ENCODE measurements around the gene BRSK2. TPM values are rescaled to one million over a fixed set of nuclear protein-coding genes. Genes with fewer than 3 reads are reported as not detected.
"Not testable (repeated sequence)": the region's sequence is repeated elsewhere in the genome, so short reads cannot be mapped to it uniquely, and the experiment has no call there.

The BRSK2 gene
- total RNA-seq, 1 donor from 2014 or later: 2.2 TPM

DNA sequence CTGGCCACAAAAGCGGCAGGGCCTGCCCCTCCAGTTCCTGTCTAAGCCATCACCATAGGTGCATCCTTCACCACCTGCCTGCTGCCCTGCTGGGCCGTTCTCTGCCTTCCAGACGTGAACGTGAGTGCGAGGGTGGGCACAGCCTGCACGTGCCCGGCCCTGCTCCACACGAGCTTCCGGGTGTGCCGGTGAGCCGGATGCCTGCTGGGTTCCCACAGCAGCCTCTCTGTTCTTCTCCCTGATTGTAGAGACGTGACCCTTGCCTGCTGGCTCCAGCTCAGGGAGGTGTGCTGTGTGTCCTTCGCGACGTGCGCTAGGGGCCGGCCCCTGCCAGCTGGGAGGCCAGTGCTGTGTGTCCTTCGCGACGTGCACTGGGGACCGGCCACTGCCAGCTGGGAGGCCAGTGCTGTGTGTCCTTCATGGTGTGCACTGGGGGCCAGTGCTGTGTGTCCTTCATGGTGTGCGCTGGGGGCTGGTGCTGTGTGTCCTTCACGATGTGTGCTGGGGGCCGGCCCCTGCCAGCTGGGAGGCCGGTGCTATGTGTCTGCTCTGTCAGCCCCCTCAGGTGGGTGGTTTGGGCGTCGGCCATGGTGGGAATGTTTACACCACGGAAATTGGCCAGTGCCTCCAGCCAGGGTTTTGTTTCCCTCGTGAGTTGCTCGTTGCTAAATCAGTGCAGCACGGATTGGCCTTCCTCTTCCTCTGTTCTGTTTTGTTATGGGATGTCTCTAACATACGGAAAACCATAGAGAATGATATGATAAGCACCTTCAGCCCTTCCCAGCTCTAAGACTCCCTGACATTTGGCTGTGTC, 35.4 kb upstream of the BRSK2 start:
- no peak for DNase-seq (ENCODE audit: low spot score)

DNA sequence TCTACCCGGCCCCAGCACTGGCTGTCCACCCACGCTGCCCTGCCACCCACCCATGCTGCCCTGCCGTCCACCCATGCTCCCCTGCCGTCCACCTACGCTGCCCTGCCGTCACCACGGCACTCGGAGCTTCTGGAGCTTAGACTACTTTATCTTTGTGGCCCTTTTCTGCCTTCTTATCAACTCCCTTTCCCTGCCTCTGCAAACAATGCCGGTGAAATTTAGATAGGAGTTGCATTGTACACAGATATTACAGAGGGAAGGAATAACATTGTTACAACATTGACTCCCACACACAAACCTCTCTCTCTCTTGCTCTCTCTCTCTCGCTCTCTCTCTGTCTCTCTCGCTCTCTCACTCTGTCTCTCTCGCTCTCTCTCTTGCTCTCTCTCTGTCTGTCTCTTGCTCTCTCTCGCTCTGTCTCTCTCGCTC, 33.7 kb upstream of the BRSK2 start:
- DNase-seq (ENCODE audit: low spot score): no peak

DNA sequence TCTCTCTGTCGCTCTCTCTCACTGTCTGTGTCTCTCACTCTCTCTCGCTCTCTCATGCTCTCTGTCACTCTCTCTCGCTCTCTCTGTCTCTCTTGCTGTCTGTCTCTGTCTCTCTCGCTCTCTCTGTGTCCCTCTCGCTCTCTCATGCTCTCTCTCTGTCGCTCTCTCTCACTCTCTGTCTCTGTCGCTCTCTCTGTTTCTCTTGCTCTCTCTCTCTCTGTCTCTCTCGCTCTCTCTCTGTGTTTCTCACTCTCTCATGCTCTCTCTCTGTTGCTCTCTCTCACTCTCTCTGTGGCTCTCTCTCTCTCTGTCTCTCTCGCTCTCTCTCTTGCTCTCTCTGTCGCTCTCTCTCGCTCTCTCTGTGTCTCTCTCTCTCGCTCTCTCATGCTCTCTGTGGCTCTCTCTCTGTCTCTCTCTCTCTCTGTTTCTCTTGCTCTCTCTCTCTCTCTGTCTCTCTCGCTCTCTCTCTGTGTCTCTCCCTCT, 33.2 kb upstream of the BRSK2 start:
- DNase-seq (ENCODE audit: low spot score): no peak

DNA sequence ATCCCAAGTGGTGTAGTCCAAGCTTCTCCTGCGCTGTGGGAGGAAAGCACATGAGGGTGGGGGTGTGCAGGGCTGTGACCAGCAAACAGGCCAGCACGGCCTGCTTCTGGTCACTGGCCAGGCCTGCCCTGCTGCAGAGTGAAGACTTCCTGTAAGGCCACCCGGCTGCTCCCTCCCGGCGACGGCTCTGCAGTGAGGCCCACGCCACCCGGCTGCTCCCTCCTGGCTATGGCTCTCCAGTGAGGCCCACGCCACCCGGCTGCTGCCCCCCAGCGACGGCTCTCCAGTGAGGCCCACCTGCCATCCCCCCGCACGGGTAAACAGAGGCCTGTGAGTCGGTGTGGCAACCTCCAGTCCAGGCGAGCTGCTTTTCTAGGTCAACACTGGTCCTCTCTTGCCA, 31.4 kb upstream of the BRSK2 start:
- DNase-seq (ENCODE audit: low spot score): no peak

DNA sequence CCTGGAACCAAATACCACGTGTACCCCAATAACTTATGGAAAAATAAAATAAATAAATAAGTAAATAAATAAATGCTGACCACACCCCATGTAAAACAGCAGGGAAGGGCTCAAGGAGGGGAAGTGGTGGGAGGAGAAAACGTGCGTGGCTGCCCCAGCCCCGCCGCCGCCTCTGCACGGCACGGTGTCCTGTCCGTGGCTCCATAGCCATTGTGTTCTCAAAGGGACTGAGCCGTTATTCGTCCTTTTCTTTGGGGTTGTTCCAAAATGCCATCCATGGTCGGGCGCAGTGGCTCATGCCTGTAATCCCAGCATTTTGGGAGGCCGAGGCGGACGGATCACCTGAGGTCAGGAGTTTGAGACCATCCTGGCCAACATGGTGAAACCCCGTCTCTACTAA, 30.8 kb upstream of the BRSK2 start:
- not testable (repeated sequence) for DNase-seq (ENCODE audit: low spot score)

DNA sequence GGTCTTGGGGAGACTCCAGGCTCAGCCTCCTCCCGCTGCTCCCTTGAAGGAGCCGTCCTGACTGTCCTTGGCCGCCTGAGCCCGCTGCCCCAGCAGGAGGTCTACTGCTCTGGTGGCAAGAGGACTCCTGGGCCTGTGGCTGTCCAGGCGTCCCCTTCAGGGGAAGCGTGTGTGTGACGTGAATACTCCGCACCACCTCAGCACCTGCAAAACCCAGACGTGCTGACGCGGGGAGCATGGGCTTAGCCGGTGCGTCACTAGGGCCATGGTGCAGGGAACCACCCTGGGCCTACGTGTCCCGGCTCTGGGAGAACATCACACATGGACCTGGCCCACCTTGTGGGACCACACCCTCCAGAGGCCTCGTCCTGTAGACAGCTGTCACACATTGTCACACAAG, 30.2 kb upstream of the BRSK2 start:
- no peak for DNase-seq (ENCODE audit: low spot score)

DNA sequence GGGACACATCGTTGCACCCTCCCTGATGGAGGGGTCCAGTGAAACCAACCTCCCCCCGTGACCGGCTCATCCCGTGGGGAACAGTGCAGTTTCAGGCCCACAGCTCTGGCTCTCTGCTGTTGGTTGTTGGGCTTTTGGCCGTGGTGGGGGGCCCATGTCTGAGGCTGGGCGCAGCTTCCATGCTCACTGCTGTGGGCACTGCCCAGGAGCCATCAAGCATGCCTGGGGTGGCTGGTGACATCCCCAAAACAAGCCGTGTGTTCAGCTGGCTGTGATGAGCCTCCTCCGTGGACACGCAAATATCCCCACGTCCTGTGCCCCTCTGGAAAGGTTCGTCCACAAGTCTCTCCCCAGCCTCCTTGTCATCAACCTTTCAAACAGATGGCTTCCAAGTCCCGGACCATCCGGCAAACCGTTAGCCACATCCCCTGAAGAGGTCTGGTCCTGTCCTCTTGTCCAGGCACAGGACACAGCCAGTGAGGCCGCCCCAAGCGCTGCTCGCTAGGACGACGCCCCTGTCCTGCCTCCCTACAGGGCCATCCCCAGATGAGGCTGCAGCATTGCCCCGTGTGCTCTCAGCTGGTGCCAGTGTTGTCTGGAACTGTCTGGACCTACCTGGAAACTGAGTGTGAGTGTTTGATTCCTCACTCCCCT, 29.4 kb upstream of the BRSK2 start:
- DNase-seq (ENCODE audit: low spot score): no peak

DNA sequence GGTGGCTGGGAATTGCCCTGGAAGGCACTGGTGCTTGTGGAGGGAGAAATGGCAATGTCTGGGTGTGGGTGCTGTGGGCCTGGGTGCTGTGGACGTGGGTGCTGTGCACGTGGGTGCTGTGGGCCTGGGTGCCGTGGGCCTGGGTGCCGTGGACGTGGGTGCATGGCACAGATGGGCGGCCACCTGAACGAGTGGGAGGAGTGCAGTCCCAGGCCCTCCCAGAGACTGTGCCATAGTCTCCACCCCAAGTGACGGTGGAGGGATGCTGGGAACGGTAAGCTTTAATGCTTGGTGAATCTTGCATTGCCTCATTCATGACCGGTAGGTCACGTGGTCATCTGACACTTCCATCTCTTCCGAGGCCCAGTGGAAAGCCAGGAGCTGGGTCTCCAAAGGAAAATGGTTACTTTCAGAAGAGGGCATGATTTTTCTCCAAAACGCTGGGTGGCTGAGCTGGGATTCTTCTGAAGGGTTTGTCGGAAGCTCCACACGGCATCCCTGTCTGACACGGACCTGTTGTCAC, 28.8 kb upstream of the BRSK2 start:
- no peak for DNase-seq (ENCODE audit: low spot score)

DNA sequence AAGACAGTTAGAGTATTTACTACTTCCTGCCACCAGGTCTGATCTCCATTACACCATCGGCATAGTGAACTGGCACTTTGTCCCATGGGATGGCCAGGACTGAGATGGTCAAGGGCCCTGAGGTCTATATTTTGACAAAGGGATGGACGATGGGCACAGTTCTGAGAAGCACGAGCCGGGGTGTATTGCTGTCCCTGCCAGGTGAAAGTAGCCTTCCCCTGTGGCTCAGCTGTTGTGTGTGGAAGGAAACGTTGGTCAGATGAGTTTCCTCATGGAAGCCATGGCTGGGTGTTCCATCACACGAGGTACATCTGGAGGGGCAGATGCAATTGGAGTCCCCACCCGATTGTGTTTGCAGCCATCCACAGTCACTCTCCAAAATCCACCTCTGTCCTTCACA, 27.9 kb upstream of the BRSK2 start:
- DNase-seq (ENCODE audit: low spot score): no peak

DNA sequence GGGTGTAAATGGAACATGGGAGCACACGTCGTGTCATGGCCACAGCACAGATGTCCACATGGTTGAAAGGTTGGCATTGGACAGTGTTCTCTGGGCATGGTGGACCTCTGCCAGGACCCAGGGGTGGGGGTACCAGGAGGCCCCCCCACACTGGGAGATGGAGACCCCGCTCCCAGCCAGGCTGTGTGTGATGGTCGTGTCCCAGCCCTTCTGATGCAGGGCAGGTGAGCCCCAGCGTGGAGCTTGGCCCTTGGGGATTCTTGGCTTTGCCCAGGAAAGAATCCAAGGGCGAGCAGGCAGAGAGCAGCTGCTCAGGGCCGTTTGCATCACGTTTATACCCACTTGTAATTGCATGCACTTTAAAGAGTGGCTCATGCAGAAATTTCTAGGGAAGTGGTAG, 22.0 kb upstream of the BRSK2 start:
- no peak for DNase-seq (ENCODE audit: low spot score)

DNA sequence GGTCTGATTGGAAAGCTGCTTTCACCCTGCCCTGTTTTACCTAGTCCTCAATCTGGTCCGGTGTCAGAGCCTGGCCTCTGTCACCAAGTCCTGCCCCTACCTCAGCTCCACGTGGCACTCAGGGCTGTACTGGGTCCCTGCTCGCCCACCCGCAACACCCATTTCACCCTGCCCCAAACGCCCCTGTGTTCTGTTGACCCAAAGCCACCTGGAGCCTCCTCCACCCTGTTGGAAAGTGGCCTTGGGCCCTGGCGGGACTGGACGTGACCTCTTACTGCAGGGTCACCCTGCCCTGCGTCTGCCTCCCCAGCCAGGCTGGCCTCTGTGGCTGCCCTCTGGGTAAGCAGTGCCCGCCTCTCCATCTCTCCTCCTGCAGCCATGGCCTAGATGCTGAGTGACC, 21.5 kb upstream of the BRSK2 start:
- no peak for DNase-seq (ENCODE audit: low spot score)

DNA sequence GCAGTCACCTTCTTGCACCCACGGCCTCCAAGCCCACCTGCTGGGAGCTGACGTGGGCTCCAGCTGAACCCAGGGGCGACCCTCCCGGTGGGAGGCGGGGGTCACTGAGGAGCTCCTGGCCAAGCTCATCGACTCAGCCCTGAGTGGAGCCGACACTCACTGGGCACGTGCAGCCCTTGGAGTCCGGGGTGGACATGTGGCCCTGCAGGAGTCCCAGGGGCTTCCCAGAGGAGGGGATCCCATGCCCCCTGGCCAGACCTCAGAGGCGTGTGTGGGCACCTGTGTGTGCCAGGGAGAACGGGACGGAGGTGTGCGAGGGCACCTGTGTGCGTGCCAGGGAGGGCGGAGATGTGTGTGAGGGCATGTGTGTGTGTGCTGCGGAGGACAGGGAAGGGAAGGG, 20.8 kb upstream of the BRSK2 start:
- no peak for DNase-seq (ENCODE audit: low spot score)

DNA sequence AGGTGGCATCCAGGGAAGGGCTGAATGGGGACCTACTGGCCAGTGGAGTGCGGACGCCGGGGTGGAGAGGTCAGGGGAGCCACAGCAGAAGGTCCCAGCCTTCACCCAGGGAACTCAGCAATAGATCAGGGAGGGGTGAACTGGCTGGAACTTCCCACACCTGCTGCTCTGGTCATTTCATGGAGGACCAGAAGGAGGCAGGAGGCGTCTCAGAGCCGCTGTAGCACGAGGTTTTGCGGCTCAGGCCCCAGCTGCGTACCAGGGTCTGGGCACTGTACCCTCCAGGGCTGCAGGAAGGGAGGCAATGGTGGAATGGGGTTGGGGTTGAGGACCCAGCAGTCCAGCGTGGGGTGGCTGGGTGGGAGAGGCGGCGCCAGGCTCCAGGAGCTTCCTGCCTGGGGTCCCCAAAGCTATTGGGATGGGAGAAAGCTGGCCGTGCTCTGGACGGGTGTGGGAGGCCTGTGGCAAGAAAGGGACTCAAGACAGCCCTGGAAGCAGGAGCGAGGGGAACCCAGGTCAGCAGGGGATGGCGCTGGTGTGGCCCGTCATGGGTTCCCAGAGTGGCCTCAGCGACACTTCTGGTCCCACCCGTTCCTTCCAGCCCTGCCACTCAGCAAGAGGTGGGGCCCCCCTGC, 20.2 kb upstream of the BRSK2 start:
- DNase-seq (ENCODE audit: low spot score): no peak

DNA sequence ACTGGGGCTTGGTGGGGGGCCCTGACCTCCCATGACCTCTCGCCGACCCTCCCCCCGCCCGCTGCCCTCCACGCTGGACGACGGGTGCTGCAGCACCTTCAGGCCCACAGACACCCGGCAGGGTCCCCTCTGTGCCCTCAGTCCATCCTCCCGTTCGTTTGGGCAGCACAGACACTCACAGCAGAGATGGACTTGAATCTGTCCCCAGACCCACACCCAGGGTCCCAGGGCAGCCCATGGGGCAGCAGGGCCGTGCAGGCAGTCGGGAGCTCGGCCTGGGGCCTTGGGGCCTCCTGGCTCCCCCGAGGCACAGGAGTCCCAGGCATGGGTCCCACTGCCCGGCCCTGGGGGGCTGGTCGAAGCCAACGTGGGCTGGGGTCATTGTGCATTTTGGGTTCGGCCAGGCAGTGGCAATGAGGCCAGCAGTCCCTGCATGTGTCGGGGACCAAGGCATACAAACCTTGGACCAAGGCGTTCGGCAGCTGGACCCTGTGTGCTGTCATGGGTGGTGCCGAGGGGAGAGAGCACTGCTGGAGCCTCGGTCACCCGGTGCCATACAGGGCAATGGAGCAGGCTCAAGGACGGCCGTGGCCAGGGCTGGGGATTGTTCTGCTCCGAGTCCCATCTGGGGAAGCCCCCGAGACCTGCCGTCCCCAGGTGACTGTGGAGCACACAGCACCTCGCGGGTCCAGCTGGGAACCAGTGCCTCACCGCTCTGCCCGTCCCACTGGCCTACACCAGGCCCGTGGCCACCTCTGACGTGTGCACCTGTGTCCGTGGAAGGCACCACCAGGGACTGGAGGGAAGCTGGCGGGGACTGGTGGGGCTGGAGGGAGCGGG, 19.3 kb upstream of the BRSK2 start:
- no peak for DNase-seq (ENCODE audit: low spot score)

DNA sequence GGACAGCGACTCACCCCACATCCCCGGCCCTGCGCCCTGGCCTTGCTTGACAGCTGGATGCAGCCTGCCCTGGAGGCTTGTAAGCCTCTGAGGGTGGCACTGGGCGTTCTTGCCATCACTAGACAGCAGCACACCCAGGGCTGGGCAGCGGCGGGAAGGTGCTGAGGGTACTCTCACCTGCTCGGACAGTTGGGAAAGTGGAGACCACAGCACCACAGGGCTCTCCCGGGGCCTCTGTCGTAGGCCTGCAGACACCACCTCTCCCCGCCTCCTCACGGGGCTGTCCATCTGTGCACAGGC, 18.8 kb upstream of the BRSK2 start:
- DNase-seq (ENCODE audit: low spot score): no peak

DNA sequence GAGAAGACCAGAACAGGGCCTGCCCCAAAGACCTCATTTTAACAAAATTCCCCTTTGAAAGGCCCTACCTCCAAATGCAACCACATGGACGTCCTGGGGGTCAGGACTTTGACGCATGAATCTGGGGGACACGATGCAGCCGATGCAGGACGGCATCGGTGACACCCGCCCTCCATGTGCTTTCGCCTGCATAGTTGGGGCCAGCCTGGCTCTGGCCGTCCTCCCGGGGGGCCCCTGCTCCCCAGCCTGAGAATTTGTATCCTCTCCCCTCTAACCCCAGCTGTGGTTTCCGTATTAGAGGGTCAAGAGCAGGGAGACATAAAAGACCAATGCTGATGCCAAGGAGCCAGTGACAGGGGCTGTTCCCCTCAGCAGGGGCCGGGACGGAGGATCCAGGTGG, 18.4 kb upstream of the BRSK2 start:
- DNase-seq (ENCODE audit: low spot score): no peak

DNA sequence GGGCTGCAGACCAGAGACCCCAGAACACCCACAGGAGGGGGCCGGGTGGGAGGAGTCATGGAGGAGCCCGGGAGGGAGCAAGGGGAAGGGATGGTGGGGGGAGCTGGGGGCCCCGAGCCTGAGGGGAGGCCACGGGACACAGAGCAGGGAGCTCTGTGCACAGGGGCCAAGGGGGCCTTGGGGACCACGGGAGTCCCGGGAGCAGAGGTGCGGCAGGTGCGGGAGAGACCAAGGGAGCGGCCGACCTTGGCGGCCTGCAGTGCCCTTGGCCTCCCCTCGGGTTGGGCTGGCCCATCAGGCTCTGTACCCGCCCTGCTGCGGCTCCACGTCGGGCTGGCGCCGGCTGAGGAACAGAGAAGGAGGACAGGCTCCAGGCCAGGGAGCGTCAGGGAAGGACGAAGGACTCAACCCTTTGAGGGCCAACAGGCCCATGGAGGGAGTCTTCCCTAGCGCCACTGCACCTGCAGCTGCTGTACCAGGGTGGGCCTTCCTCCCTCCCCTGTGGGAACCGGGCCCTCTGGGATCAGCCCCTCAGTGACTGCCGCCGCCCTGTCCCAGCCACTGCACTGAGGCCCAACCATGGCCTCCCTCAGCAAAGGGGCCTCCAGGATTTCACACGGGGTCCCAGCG, 17.8 kb upstream of the BRSK2 start:
- no peak for DNase-seq (ENCODE audit: low spot score)

DNA sequence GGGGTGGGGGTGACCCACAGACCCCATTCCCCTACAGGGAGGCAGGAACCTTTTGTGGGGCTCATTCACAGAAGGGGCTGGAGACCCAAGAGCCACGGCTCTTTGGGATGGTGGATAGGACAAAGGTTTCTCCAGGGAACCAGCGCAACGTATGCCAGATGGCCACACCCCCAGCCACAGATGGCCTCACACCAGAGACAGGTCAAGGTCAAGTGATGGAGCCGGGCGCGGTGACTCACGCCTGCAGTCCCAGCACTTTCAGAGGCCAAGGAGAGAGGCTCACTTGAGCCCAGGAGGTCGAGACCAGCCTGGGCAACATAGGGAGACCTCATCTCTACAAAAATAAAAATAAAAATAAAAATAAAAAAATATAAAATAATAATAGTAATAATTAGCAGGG, 17.1 kb upstream of the BRSK2 start:
- DNase-seq (ENCODE audit: low spot score): no peak

DNA sequence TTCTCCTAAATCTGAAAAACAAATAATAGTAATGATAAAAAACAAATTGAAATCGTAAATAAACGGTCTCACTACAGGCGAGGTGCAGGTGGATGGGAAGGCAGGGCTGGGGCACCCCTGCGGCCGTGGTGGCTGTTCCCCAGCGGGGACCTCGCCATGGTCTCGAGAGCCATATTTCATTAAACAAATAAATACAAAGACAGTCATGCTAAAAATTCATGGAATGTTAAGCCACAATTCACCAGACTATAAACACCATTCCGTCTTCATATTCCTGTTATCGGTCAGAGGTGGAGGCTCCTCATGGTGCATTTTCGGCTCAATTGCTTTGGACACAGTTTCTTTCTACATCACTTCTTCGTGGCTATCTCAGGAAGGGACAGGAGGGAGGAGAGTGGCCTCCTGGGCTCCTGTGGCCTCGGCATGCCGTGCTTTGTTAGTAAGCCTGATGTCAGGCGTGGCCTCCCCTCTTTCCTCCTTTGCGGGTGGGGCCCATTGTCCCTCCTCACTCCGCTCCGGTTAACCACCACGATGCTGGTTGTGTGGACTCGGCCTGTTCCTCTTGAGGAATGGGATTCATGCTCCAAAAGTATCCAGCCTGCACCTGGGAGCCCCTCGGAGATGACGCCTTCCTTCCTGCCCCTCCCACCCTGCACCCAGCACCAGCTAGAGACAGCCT, 16.1 kb upstream of the BRSK2 start:
- no peak for DNase-seq (ENCODE audit: low spot score)

DNA sequence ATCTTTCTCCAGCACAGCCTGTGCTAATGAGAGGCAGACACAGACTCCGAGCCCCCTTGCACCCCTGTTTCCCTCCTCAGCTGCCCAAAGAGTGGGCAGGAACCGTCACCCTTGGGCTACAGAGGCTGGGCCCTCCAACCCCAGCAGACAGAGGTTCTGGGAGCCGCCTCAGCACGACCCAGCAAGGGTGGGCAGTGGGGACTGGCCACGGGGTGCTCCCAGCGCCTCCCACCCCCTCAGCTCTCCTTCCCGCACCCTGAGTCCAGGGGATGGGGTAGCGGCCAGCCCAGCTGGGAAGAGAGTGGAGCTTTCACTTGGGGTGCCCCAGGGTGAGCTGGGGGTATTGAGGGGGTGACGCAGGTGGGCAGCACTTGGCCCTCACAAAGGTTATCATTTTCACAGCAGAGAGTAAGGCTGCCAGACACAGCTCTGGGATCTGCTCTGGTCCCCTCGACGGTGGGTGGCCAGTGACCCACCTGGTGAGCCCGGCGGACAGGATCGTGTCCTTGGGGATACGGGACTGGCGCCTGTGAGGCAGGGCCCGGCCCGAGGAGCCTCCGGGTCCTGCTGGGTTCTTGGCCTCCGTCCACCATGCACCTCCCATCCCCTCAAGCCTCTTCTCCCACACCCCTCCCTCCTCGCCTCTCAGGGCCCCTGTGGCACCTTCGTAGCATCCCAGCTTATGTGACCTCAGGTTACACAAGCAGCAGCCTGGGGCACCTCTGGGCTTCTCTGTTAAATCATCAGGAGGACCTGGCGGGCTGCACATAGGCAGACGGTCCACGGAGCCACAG, 14.4 kb upstream of the BRSK2 start:
- DNase-seq (ENCODE audit: low spot score): no peak

Measured in umbilical cord (tissue), 2 donors.